PC-3 (cell line): ENCODE measurements around the gene DLEC1.

Source experiments
- CTCF ChIP-seq: fragments of 300-600 bp; sonication (generic); conservative IDR thresholded peaks from 2 replicates; pipeline ENCODE4 v1.5.1; 2017; ENCODE audit warnings: antibody characterized with exemption, low read depth, mild to moderate bottlenecking, low read length
- EZH2 ChIP-seq: fragments of 300-600 bp; sonication (generic); IDR thresholded peaks from one replicate; pipeline ENCODE4 v1.6.1; 2017; ENCODE audit warnings: antibody characterized with exemption, mild to moderate bottlenecking, low read length; ENCODE audit not compliant: unreplicated experiment

DNA sequence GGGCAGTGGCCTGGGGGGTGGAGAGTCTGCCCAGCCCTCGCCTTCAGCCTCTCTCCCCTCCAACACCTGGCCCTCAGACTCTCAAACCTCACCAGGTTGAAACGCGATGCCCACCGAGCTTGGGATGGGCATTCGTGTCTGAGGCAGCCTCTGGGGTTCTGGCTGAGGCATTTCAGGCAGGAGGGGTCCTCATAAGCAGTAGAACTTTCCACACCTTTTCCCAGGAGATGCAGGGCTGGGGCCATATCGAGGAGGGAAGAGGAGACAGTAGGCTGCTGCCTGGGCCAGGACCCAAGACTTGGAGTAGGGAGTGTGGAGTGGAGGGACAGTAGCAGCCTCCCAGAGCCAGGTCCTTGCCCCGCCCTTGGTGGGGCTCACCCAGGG is 73.4 kb downstream of the DLEC1 start:
- no peak for TF ChIP-seq CTCF
- no peak for TF ChIP-seq EZH2
